Spleen (tissue), 7 donors: ENCODE measurements around the gene ZNF473.

Experiments used
- POLR2A ChIP-seq, 3 donors: fragments of 450-650 bp; IDR thresholded peaks; one replicate each; pipeline ENCODE4 v1.5.1; 2017; ENCODE audit warnings: antibody characterized with exemption in 3 of 3, mild to moderate bottlenecking in 1 of 3
- POLR2AphosphoS5 ChIP-seq, 3 donors: sonication (generic); formaldehyde crosslinking; IDR thresholded peaks; one replicate each; pipeline ENCODE4 v1.5.1; 2017; ENCODE audit warnings: antibody characterized with exemption in 3 of 3
- TF ChIP-seq, protein P1 (sequence below), 11 experiments: fragments of 200-600 bp in 7 of 11; fragments of 450-650 bp in 4 of 11; sonication (generic) in 4 of 11; IDR thresholded peaks in 8 of 11; conservative IDR thresholded peaks in 3 of 11; 1 replicate in 7 of 11; 2 replicates in 4 of 11; pipeline versions ENCODE4 v1.4.0 to v1.8.0; 2016 to 2021; ENCODE audit warnings: antibody characterized with exemption in 11 of 11, inconsistent platforms in 4 of 11, mild to moderate bottlenecking in 1 of 11
- donor health status: DM: no; HTN: no; CAD: no; lungs with moderate emphysema.
- donor health status: DM: no; HTN: no; CAD: no.
- donor health status: DM: no; HTN: no; CAD: no.

GRCh38 chr19:50025022-50025793 lies 597 bp upstream of the ZNF473 start, which contains the start of gene VRK3:
- TF ChIP-seq POLR2A (IDR thresholded peaks at IDR 0.05): peak in 1 of 3 donors; percentile 47
- TF ChIP-seq POLR2AphosphoS5 (IDR thresholded peaks at IDR 0.05): peak; percentile 85 to 93 (median 90)
- TF ChIP-seq, protein P1, sequence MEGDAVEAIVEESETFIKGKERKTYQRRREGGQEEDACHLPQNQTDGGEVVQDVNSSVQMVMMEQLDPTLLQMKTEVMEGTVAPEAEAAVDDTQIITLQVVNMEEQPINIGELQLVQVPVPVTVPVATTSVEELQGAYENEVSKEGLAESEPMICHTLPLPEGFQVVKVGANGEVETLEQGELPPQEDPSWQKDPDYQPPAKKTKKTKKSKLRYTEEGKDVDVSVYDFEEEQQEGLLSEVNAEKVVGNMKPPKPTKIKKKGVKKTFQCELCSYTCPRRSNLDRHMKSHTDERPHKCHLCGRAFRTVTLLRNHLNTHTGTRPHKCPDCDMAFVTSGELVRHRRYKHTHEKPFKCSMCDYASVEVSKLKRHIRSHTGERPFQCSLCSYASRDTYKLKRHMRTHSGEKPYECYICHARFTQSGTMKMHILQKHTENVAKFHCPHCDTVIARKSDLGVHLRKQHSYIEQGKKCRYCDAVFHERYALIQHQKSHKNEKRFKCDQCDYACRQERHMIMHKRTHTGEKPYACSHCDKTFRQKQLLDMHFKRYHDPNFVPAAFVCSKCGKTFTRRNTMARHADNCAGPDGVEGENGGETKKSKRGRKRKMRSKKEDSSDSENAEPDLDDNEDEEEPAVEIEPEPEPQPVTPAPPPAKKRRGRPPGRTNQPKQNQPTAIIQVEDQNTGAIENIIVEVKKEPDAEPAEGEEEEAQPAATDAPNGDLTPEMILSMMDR (IDR thresholded peaks at IDR 0.05 in 8 of 11, conservative IDR thresholded peaks at IDR 0.05 in 3 of 11): peak in 6 of 11 experiments; percentile 14 to 47 (median 36)
